NCI-H1417 treated with DMSO at 0.1 percent for 48 hours (cell line): Measurements from ENCODE around the gene NDUFB7.
"Not testable (repeated sequence)": the region's sequence is repeated elsewhere in the genome, so short reads cannot be mapped to it uniquely, and the experiment has no call there.

Source experiments
- DNase-seq: peaks from one replicate; lab custom pipeline; 2025; lab: John Stamatoyannopoulos, UW

Gene NDUFB7

DNA sequence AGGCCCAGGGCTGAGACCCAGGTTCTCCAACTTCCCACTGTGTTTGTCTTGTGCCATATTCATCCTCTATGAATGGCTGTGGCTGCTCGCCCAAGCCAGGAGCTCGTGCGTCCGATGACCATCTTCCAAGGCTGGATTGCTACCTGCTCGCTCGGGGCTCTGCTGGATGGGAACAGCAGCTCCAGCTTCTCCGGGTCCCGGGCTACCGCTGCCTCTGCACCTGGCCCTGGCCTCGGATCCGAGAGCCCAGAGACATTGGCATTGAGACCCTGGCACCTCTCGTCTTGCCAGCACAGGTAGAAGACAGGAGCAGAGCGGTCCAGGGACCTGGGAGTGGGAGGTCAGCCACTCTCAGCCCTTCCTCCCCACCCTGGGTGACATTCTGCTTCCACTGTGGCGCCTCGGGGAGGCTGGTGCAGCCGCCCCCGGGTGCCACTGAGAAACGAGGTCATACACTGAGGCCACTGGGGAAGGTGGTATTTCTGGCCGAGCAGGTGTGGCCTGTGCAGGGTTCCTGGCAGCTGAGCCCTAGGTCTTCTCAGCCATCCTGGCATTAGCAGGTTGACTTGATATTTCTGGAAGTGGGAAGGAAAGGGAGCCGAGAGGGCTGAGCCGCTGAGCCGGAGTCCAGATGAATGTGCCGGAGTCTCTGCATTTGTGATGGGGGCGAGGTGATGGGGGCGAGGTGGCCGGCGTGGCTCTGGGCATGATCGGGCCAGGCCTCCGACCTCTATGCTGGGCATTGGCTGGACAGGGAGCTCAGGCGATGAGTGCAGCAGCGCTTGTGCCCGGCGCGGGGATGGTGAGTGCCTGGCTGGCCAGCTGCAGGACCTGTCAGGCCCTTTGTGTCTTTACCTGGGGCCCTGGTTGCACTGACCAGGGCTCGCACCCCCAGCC is 18.6 kb downstream of the NDUFB7 start:
- DNase-seq = no peak

DNA sequence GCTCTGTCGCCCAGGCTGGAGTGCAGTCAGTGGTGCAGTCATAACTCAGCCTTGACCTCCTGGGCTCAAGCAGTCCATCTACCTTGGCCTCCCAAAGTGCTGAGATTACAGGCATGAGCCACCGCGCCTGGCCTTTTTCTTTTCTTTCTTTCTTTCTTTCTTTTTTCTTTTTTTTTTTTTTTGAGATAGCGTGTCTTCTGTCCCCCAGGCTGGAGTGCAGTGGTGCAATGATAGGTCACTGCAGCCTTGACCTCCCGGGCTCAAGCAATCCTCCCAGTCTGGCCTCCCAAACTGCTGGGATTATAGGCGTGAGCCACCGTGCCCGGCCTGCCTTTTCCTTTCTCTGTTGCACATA is 19.9 kb downstream of the NDUFB7 start:
- DNase-seq = not testable (repeated sequence)

DNA sequence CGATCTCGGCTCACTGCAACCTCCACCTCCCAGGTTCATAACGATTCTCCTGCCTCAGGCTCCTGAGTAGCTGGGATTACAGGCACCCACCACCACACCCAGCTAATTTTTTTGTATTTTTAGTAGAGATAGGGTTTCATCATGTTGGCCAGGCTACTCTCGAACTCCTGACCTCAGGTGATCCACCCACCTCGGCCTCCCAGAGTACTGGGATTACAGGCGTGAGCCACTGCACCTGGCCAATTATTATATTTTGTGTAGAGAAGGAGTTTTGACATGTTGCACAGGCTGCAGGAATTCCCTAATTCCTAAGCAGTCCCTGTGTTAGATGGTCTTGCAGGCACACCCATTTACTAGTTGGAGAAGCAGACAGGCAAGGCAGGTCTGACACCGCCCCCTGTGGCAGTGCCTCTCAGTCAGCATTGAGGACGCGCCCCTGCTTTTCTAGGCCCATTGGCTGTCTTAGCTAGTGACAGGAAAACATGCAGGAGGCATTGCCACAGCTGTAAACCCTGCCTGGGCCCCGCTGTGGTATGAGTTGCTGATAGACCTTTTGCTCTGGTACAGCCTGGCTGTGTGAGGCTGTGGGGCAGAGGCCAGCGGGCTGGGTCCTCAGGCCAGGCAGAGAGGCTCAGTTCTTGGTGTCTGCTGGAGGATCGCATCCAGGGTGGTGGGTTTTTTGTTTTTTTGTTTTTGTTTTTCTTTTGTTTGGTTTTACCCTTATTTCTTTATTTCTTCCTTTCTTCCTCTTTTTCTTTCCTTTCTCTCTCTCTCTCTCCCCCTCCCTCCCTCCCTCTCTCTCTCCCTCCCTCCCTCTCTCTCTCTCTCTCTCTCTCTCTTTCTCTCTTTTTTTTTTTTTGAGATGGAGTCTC is 20.5 kb downstream of the NDUFB7 start:
- not testable (repeated sequence) for DNase-seq

DNA sequence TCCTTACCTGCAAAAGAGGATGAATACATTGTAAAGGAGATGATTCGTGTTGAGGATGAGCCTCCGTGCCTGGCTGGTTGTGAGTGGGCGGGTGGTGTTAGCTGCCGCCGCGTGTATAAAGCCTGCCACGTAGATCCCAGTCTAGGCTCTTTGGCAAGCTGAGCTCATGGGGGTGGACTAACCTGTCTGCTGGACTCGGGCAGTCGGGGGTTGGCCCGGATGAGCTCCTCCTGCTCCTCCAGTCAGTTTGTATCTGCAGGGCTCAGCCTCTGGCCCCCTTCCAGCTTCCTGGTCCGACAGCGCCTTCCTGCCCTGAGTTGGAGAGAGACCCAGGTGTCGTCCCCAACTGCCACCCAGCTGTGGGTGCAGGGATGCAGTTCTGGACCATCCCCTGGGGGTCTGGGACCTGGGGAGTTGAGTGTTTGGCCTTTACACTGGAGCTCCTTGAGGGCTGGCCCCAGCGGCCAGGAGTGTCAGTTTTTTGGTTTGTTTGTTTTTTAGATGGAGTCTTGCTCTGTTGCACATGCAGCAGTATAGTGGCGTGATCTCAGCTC is 21.6 kb downstream of the NDUFB7 start:
- DNase-seq = no peak

DNA sequence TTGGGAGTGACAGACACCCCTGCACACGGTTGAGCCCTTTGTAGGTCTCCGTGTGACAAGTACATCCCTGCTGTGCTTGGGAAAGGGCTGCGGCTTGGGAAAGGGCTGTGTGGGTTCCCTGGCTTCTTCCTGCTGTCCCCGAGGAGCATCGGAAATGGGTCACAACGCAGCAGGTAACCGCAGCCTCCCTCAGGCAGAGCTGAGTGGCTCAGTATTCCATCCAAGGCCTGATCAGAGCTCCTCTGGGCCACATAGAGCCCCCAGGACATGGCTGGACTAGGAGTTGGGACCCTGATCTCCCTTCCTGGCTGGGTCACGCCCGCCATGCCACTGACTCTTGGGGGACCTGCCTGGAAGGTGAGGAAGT is 26.2 kb downstream of the NDUFB7 start:
- DNase-seq = no peak

DNA sequence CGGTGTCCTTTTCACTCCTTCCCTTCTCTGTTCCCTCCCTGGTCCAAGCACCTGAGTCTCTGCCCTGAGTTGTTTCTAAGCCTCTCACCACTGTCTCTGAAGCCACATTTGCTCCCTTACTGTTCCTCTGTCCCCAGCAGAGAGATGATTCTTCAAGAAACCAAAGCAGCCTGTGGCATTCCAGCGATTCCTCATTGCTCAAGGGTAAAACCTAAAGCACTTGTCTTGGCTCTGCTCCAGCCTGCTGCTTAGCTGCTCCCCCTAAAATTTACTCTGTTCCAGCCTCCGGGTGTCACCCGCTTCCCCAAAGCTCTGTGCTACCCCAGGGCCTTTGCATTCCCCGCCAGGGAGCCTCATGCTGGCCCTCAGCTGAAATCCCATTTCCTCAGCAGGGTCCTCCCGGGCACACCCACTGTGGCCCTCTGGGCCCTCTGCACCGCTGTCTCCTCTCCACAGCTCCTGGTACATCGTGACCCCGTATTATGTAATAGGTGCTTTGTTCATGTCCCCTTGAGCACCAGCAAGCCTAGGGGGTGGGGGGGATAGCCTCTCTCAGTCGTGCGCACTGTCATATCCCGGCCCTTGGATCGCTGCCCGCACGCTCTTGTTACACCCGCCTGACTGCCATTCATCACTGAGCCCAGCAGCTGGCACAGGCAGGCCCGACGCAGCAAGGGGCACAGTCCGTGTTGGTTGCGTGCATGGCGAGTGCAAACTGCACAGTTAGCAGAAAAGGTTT is 26.7 kb downstream of the NDUFB7 start:
- peak; percentile 82 for DNase-seq

DNA sequence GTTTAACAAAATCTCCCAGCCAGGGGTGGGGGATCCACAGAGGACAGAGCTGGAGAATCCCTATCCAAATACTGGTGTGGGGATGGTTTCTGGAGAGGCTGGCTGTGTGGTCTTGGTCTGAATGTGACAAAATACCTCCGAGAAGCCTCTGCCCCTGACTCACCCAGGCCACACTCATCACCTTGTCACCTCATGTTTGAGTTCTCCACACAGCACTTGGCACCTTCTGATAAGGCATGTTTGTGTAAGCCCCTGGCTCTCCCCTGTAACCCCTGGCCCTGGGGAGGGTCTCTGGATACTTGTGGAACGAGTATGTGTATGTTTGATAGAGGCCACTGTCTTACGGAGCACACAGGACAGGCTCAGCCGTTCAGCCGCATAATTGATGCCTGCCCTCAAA is 27.8 kb downstream of the NDUFB7 start:
- no peak for DNase-seq

DNA sequence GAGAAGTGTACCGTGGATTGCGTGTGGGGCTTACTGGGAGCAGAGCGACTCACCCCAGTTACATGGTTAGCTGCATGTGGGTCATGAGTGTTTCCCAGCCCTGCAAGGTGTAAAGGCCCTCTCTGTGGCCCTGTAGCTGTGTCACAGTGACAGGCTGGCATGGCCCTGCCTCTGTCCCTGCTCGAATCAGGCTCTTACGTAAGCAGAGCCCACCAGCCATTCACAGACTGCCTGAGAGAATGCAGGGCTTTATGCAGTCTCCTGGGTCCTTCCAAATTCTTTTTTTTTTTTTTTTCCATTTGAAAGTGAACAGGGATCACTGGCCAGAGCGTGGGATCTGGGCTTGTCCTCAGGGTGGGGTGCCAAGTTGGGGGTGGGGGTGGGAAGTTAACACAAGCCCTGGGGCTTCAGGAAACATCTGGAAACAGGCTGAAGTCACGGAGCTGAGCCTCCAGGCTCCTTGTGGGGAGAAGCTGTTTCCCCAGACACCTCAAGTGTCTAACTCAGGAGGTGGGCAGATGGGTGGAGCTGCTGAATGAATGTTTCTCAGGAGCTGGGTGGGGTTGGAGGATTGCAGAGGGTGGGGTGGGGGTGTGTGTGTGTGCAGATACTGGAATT is 29.0 kb downstream of the NDUFB7 start:
- no peak for DNase-seq

DNA sequence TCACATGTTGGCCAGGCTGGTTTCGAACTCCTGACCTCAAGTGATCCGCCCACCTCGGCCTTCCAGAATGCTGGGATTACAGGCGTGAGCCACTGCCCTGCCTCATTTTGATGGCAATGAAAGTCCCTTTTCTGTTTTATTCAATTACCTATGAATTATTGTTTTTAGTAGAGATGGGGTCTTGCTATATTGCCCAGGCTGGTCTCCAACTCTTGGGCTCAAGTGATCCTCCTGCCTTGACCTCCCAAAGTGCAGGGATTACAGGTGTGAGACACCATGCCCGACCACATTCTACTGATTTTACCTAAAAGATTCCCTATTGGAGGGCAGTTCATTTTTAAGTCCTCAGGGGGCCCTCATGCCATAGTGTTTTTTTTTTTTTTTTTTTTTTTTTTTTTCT is 29.9 kb downstream of the NDUFB7 start:
- DNase-seq = not testable (repeated sequence)

DNA sequence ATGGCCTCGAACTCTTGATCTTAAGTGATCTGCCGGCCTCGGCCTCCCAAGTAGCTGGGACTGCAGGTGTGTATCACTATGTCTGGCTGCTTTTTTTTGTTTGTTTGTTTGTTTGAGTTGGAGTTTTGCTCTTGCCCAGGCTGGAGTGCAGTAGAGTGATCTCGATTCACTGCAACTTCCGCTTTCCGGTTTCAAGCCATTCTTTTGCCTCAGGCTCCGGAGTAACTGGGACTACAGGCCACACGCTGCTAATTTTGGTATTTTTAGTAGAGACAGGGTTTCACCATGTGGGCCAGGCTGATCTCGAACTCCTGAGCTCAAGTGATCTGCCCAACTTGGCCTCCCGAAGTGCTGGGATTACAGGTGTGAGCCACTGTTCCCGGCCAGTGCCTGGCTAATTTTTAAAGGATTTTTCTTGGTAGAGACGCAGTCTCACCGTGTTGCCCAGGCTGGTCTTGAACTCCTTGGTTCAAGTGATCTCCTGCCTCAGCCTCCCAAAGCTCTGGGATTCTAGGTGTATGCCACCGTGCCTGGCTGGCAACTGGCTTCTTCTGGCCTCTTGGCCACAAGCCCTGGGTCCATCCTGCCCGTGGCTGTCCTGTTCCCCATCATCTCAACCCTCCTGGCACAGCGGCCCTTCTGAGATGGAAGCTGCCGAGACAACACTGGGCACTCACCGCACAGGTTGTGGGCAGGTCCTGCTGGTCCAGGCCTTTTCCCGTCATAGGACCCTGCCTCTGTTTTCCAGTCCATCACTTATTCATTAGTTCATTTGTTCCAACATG is 30.9 kb downstream of the NDUFB7 start:
- no peak for DNase-seq

DNA sequence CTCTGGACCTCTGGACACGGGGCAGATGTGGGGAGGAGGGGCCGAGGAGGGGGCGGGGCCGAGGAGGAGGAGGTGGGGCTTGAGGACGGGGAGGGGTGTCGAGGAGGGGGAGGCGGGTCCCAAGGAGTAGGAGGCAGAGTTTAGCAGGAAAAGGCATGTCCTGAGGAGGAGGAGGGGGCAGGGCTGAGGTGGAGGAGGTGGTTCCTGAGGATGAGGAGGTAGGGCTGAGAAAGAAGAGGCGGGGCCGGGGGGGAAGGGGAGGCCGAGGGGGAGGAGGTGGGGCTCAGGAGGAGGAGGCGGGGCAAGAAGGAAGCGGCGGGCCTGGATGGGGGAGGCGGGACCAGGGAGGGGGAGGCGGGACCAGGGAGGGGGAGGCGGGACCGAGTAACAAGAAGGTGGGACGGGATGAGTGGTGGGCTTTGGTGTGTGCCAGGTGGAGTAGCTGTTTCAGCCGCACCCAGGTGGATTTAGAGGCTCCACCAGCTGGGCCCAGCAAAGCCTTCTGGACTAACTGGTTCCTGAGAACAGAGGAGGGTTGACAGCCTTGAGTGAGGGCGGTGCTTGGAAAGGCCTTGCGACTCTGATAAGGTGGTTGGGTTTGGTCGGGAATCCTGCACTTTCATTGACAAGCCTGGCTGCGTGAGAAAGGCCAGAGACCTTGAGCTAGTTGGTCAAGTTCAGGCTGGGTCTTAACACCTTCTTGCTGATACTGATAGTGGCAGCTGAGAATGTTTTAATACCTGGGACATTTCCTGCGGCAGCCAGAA is 34.8 kb downstream of the NDUFB7 start:
- no peak for DNase-seq

DNA sequence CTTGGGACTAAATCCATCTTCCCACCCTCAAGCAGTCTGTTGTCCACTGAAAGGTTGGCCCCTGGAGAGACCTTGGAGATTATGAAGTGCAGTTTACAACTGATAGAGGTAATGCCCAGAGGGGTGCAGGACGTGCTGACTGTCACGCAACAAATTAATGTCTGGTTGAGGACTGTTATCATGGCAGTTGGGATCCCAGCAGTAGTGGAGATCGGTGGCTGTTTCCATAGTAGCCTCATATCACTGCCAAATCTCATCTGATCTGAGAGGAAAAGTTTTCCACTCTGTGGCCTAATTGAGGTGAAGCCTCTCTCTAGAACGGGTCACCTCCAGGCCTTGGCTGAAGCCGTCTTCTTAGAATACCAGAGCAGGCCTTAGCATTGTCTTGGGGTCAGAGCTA is 38.4 kb downstream of the NDUFB7 start:
- no peak for DNase-seq

DNA sequence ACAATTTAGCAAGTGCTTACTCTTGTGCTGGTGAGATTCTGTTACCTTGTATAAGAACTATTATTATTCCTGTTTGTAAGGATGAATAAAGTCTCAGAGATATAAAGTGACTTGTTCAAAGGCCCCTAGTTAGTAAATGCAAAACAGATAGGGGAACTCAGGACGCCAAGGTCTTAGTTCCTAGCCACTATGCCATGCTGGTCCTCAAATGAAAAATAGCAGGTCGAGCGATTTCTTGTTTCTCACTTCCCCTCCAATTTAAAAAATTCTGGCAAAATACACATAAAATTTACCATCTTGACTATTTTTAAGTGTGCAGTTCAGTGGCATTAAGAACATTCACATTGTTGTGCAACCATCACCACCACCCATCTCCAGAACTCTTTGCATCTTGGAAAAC is 41.4 kb downstream of the NDUFB7 start:
- no peak for DNase-seq

DNA sequence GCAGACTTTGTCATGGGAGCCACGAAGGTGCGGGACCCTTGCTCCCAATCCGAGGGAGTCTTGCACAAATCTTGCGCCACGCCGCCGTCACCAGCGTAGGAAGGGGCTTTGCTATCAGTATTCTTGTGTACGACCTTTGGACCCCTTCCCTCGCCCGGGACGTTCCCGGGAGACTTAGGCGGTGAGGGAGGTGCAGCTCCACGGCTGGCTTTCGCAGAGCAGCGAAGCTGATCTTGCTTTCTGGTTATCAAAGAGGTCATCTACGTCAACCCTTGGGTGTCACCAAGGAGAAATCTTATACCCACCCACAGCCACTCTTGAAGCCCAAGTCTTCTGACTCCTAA is 41.9 kb downstream of the NDUFB7 start:
- DNase-seq = no peak

DNA sequence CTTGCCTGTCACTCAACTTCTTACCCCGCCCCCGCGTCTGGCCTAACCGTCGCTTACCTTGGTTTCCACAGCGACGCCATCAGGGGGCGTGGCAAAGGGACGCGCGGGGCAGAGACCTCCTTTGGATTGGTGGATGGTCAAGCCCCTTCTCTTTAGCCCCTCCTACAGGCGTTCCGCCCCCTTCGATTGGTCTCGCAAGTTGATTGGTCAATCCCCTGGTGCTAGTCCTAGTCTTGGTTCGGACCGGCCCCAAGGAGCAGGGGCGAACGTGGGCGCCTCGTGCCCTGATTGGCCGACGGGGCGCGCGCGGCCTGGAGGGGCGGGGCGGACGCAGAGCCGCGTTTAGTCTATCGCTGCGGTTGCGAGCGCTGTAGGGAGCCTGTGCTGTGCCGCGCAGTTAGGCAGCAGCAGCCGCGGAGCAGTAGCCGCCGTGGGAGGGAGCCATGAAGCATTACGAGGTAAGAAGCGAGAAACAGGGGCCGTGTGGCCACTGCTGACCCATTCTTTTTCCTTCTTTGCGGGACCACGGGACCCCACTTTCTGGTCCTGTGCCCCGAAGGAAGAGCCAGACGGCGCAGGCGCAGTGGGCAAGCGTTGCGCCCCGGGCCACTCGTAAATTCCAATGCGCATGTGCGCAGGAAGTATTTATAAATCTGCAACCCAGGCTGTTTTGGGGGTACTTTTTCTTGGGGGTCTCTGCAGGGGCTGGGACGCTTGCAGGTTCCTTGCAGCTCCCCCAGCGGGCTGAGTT is 42.4 kb downstream of the NDUFB7 start, which contains the start of gene TECR:
Gene TECR, plus strand, starts transcription at position 341 of the 751 bp plus-strand sequence. Its CDS starts 103 bp downstream, at position 444.
- peak; percentile 96 for DNase-seq

DNA sequence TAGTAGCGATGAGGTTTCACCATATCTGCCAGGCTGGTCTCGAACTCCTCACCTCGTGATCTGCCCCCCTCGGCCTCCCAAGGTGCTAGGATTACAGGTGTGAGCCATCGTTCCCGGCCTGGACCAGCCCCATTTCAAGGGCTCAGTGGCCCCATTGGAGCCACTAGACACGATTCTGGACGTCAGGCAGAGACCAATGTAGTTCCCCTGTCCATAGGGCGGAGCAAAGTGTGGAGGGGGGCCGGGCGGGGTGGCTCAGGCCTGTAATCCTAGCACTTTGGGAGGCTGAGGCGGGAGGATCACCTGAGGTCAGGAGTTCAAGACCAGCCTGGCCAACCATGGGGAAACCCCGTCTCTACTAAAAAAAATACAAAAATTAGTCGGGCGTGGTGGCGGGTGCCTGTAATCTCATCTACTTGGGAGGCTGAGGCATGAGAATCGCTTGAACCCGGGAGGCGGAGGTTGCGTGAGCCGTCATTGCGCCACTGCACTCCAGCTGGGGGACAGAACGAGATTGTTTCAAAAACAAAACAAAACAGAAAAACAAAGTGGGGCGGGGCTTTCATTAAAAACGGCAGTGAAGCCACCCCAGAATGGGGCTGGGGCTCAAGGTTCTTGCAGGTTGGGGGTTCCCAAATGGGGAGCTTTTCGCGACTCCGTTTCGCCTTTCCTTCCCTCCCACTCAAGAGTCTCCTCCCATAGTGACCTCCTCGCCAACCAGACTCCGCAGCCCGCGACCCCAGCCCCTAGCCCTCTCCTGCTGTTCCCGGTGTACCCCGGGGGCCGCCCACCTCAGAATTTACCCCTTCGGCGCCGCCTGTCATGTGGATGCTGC is 43.2 kb downstream of the NDUFB7 start:
- DNase-seq = no peak

DNA sequence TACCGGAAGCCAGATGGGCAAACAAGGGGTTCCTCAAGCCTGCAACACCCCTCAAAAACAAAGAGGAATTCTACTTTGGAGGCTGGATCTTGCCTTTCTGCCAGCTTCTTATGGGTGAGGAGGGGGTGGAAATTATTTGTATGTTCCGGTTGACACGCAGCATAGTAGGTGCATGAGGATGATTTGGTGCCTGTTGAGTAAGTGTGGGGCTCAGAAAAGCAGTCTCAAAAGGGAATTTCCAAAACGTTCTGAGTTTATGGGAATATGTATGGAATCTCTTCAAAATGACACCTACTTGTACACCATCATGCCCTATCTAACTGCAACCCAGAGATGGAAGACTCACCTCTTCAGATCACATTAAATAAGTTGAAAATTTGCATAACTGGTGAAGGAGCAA is 45.4 kb downstream of the NDUFB7 start:
- no peak for DNase-seq

DNA sequence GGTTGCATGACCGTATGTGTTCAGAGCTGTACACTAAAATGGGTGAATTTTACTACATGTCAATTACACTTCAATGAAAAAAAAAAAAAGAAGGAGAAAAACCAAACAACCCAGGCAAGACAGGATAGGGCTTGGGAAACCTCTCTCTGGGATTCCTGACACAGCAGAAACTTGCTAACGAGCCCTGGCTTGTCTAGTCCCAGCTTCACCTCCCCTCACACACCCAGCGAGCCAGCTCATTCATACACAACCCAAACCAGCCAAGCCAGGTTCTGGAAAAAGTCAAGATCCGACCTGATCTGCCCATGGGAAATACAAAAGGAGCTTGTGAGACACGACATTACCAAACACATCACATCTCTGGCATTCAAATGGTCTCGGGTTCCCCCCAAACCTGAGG is 46.1 kb downstream of the NDUFB7 start:
- DNase-seq = no peak

DNA sequence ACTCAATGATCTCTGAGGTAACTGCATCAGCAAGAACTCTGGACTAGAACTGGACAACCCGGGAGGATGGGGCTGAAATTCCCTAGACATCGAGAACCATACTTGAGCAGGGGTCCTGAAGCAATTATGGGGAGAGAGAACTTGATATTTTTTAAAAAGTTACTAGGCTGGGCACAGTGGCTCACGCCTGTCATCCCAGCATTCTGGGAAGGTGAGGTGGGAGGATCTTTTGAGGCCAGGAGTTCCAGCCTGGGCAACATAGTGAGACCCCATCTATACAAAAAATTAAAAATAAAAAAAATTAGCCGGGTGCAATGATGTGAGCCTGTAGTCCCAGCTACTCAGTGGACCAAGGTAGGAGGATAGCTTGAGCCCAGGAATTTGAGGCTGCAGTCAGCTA is 51.3 kb downstream of the NDUFB7 start:
- no peak for DNase-seq
